OCI-LY1 (cell line): Measurements from ENCODE around the gene ARHGEF25.

Source experiments
- CTCF ChIP-seq: fragments of 200-600 bp; sonication (generic), shearing (Covaris generic); IDR thresholded peaks from 2 replicates; pipeline ENCODE4 v1.5.1; 2017; ENCODE audit warnings: mild to moderate bottlenecking, antibody characterized with exemption, low read length, moderate library complexity, mixed read lengths
- EZH2 ChIP-seq: fragments of 200-600 bp; sonication (generic), shearing (Covaris generic); IDR thresholded peaks from 2 replicates; pipeline ENCODE4 v1.8.0; 2017; ENCODE audit warnings: borderline replicate concordance, mixed run types, mild to moderate bottlenecking, antibody characterized with exemption, low read length, moderate library complexity, mixed read lengths

- TF ChIP-seq CTCF (no peak), EZH2 (no peak)
Observed at GRCh38 chr12:57584050-57584449, 27.2 kb upstream of the ARHGEF25 start.
